ENCODE data around the gene SNAPIN. TPM values are rescaled to one million over a fixed set of nuclear protein-coding genes. Genes with fewer than 3 reads are reported as not detected.
"Not testable (repeated sequence)": the region's sequence is repeated elsewhere in the genome, so short reads cannot be mapped to it uniquely, and the experiment has no call there.

Gene SNAPIN
- polyA plus RNA-seq, 1 donor from 2014 or later = 74.5 TPM

GRCh38 chr1:153670859-153671627 lies 12.5 kb downstream of the SNAPIN start, which contains the start of gene ILF2:
Gene ILF2 (minus strand): TSS chr1:153670993. CDS start chr1:153670922, 71 bp downstream.
- Mint-ChIP-seq H3K9me3 (no peaks in the 10 kb centered on the region), H3K36me3 (no peaks in the 10 kb centered on the region), H3K4me3 (no peak within 1 kb of the TSS), H3K4me1 (peaks cover 0 to 18% (median 9%) of the 10 kb centered on the region in 3 donors), H3K27ac (peak within 1 kb of the TSS in 1 of 3 donors; percentile 91), H3K27me3 (no peaks in the 10 kb centered on the region)

GRCh38 chr1:153671628-153672353 lies 13.3 kb downstream of the SNAPIN start:
- H3K36me3 Mint-ChIP-seq, H3K27me3 Mint-ChIP-seq, H3K9me3 Mint-ChIP-seq, H3K4me3 Mint-ChIP-seq: not testable (repeated sequence)
- Mint-ChIP-seq H3K27ac (peak overlapping the region in 1 of 3 donors; percentile 91), H3K4me1 (peaks cover 0 to 18% (median 9%) of the 10 kb centered on the region in 3 donors)

GRCh38 chr1:153673511-153673910 lies 15.0 kb downstream of the SNAPIN start:
- H3K4me1 Mint-ChIP-seq = peaks cover 10 to 22% (median 18%) of the 10 kb centered on the region in 3 donors
- peak overlapping the region; percentile 10 to 72 (median 44) for H3K4me3 Mint-ChIP-seq
- H3K36me3 Mint-ChIP-seq = no peaks in the 10 kb centered on the region
- no peaks in the 10 kb centered on the region for H3K9me3 Mint-ChIP-seq
- H3K27me3 Mint-ChIP-seq = peaks cover 10% of the 10 kb centered on the region
- peak overlapping the region in 1 of 3 donors; percentile 37 for H3K27ac Mint-ChIP-seq

- Mint-ChIP-seq H3K27ac (peak overlapping the region; percentile 18 to 58 (median 49)), H3K9me3 (no peaks in the 10 kb centered on the region), H3K4me3 (peak overlapping the region; percentile 69 to 92 (median 90)), H3K4me1 (peaks cover 12 to 14% (median 12%) of the 10 kb centered on the region in 3 donors), H3K27me3 (peaks cover 29% of the 10 kb centered on the region), H3K36me3 (no peaks in the 10 kb centered on the region)
Observed at GRCh38 chr1:153677718-153678518, 19.4 kb downstream of the SNAPIN start.

- Mint-ChIP-seq H3K27ac (peak within 1 kb of the TSS; percentile 18 to 73 (median 49)), H3K36me3 (no peaks in the 10 kb centered on the region), H3K4me3 (peak within 1 kb of the TSS; percentile 69 to 96 (median 90)), H3K27me3 (peaks cover 33% of the 10 kb centered on the region), H3K9me3 (no peaks in the 10 kb centered on the region), H3K4me1 (peaks cover 12 to 13% (median 12%) of the 10 kb centered on the region in 3 donors)
Observed at GRCh38 chr1:153678519-153679336, 20.2 kb downstream of the SNAPIN start, which contains the start of gene NPR1. Gene NPR1 (plus strand): TSS chr1:153678688. CDS start chr1:153679109, 421 bp downstream.

- H3K4me1 Mint-ChIP-seq = peaks cover 12 to 13% (median 12%) of the 10 kb centered on the region in 3 donors
Observed at GRCh38 chr1:153679337-153680119, 21.0 kb downstream of the SNAPIN start.

GRCh38 chr1:153680120-153680403 lies 21.6 kb downstream of the SNAPIN start:
- no peaks in the 10 kb centered on the region for H3K9me3 Mint-ChIP-seq
- peaks cover 12 to 13% (median 12%) of the 10 kb centered on the region in 3 donors for H3K4me1 Mint-ChIP-seq
- peak overlapping the region in 2 of 4 donors; percentile 54 to 96 for H3K4me3 Mint-ChIP-seq
- H3K36me3 Mint-ChIP-seq = no peaks in the 10 kb centered on the region
- H3K27me3 Mint-ChIP-seq = peaks cover 33% of the 10 kb centered on the region
- H3K27ac Mint-ChIP-seq = peak overlapping the region in 1 of 3 donors; percentile 73

More at GRCh38 chr1:153679337-153680119, 21.0 kb downstream of the SNAPIN start:
- H3K27me3 Mint-ChIP-seq = peaks cover 33% of the 10 kb centered on the region
- no peaks in the 10 kb centered on the region for H3K9me3 Mint-ChIP-seq
- H3K4me3 Mint-ChIP-seq = peak overlapping the region; percentile 68 to 96 (median 82)
- peak overlapping the region in 1 of 3 donors; percentile 73 for H3K27ac Mint-ChIP-seq
- H3K36me3 Mint-ChIP-seq = no peaks in the 10 kb centered on the region

- no peak overlapping the region for H3K4me3 Mint-ChIP-seq
- peaks cover 32% of the 10 kb centered on the region for H3K27me3 Mint-ChIP-seq
- no peaks in the 10 kb centered on the region for H3K36me3 Mint-ChIP-seq
- H3K4me1 Mint-ChIP-seq = peaks cover 8 to 11% (median 8%) of the 10 kb centered on the region in 3 donors
- H3K9me3 Mint-ChIP-seq = no peaks in the 10 kb centered on the region
- no peak overlapping the region for H3K27ac Mint-ChIP-seq
Observed at GRCh38 chr1:153682730-153683129, 24.2 kb downstream of the SNAPIN start.

GRCh38 chr1:153683854-153684253 lies 25.4 kb downstream of the SNAPIN start:
- peaks cover 23% of the 10 kb centered on the region for H3K27me3 Mint-ChIP-seq
- no peak overlapping the region for H3K4me3 Mint-ChIP-seq
- H3K36me3 Mint-ChIP-seq = no peaks in the 10 kb centered on the region
- H3K4me1 Mint-ChIP-seq = peaks cover 0 to 9% (median 0%) of the 10 kb centered on the region in 3 donors
- H3K27ac Mint-ChIP-seq = no peak overlapping the region
- H3K9me3 Mint-ChIP-seq = no peaks in the 10 kb centered on the region

GRCh38 chr1:153684892-153685291 lies 26.4 kb downstream of the SNAPIN start:
- Mint-ChIP-seq H3K9me3 (no peaks in the 10 kb centered on the region), H3K27me3 (peaks cover 18% of the 10 kb centered on the region), H3K36me3 (no peaks in the 10 kb centered on the region), H3K4me3 (no peak overlapping the region), H3K27ac (no peak overlapping the region), H3K4me1 (peaks cover 0 to 7% (median 0%) of the 10 kb centered on the region in 3 donors)

- no peaks in the 10 kb centered on the region for H3K9me3 Mint-ChIP-seq
- H3K36me3 Mint-ChIP-seq = no peaks in the 10 kb centered on the region
- H3K27ac Mint-ChIP-seq = no peak overlapping the region
- peaks cover 0 to 7% (median 0%) of the 10 kb centered on the region in 3 donors for H3K4me1 Mint-ChIP-seq
- no peak overlapping the region for H3K4me3 Mint-ChIP-seq
- peaks cover 17% of the 10 kb centered on the region for H3K27me3 Mint-ChIP-seq
Observed at GRCh38 chr1:153685544-153686340, 27.2 kb downstream of the SNAPIN start.

GRCh38 chr1:153687346-153688125 lies 29.0 kb downstream of the SNAPIN start:
- Mint-ChIP-seq H3K27me3 (peaks cover 6% of the 10 kb centered on the region), H3K27ac (no peak overlapping the region), H3K4me3 (no peak overlapping the region), H3K36me3 (no peaks in the 10 kb centered on the region), H3K9me3 (no peaks in the 10 kb centered on the region), H3K4me1 (peaks cover 0 to 7% (median 0%) of the 10 kb centered on the region in 3 donors)

Measured in IgD-negative memory B cell (primary cell).